ENCODE results near the gene LRRN2.
"Not testable (repeated sequence)": the region's sequence is repeated elsewhere in the genome, so short reads cannot be mapped to it uniquely, and the experiment has no call there.

The LRRN2 gene

DNA sequence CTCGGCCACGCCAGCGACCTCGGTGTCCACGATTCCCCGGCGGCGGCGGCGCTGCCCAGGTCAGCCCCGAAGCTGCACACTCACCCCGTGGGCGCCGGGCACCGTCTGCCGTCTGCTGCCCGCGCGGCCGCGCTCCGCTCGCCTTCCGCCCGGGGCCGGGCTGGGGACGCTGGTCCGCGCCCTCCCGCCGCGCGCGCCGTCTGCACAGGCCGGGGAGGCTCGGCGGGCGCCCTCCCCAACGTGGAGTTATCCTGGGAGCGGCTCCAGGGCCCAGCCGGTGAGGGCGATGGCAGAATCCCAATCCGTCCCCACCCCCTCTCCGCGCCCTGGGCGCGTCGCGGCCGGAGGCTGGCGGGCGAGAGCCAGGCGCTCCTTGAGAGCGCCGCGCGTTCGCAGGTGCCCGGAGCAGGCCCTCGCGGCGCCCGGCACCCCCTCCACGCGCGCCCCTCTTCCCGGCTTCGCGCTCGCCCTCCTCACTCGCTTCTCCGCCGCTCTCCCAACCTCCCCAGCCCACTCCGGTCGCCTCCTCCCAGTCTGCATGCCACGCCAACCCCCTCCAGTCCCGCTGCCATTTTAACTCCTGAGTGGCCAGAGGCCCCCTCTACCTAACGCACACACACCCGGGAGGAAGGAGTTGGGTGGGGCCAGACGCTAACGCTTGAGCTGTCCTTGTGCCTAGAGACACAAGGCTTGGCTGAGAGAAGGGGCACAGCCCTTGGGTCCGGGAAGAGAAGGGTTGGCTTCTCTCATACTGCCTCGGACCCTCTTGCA lies at the start of gene LRRN2:
Gene LRRN2, minus strand, starts transcription at position 503 of the 771 bp plus-strand sequence. CDS start 65,746 bp downstream, outside the sequence.
- DNase-seq, result peak; percentile 31

DNA sequence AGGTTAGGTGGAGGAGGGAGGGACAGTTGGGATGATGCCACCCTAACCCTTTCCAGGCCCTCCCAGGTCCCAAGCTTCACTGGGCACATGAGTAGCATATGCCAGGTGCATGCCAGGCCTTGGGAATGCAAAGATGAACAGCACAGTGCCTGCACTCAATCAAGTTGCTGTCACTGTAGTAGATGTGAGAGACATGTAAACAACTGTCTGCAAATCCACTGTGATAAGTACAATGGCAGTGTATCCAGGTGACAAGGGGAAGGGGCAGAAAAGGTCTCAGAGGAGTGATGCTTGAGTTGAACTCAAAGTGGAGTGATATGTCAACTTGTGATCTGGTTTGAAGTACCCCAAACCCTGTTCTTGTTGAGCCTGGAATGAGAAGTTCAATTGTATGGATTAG lies 49.5 kb upstream of the LRRN2 start:
- DNase-seq, result no peak

DNA sequence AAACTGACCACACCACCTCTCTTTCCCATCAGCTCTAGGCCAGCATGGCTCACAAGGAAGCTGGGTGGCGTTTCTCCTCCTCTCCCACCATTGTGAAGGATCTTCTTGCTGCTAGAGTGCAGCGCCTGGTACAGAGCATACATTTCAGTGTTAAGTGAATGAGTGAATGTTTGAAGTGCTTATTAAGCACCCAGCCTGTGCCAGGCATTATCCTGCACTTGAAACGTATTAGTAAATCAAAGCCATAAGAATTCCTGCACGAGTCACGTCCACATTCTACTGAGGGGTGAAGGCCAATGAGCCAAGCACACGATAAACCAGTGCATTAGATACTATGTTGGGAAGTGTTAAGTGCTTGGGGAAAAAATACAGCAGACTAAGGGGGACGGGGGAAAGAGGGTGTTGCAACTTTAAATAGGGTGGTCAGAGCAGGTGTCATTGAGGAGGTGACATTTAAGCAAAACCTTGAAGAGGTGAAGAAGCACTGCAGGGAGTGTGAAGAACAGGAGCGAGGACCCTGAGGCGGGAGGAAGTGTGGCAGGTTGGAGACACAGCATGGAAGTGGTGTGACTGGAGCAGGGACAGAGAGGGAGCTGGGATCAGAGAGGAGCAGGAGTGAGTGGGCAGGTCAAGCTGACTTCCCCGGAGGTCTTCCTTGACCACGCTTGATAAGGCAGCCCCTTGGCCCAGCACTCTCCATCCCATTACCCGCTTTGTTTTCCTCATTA lies 48.5 kb upstream of the LRRN2 start:
- no peak for DNase-seq

DNA sequence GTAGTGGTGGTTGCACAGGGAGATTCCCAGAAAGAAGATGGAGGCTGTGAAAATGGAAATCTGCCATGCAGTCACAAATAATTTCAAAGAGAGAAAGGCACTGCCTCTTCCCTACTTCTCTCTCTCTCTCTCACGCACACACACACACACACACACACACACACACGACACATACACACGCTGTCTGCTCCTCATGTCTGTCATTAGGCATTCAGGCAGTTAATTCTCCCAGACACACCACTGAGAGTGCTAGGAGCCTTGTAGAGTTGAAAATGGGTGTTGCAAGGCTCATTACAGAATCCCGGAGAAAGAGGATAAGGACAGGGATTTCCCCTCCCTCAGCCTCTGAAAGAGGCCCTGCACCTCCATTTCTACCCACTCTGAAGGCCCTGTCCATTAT lies 47.8 kb upstream of the LRRN2 start:
- no peak for DNase-seq

DNA sequence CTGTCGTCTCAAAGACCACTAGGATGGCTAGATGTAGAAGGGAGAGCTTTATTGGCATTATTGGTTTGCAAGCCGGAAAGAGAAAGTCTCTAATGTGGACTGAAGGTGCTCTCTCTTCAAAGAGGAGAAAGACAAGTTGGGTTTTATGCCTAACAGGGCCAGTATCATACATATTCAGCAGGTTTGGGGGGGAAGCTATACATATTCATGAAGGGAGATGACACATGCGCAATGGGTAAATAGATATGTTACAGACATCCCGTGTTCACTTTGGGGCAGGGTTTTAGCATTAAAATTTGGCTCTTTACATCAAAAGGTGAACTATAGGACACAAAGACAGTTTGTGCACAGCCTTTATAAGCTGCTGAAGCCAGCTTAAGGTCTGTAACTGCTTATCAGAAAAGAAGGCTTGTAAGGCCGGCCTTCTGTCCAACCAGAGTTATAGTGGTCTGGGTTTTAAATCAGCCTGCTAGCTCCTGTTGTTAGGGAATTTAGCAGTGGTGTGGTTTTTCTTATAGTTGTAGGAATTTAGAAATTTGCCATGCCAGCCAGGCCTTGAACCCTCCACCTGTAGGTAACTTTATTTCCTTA lies 46.5 kb upstream of the LRRN2 start:
- DNase-seq, result no peak

DNA sequence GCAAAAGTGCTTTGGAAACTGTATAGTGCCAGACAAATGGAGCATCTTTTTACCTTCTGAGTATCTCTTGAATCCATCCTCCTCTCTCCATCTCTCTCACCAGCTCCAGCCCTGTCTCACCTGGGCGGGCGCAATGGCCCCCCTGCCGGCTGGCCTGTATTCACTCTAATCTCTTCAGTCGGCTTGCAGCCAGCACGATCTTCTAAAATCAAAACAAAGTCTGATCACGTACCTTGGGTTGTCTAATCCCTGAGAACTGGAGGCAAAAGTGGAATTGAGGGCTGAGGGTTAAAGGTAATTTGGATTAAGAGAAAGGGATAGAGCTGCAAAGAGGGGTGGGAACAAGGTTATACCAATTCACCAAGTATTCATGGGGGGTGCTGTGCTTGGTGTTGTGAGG lies 46.0 kb upstream of the LRRN2 start:
- DNase-seq, result no peak

DNA sequence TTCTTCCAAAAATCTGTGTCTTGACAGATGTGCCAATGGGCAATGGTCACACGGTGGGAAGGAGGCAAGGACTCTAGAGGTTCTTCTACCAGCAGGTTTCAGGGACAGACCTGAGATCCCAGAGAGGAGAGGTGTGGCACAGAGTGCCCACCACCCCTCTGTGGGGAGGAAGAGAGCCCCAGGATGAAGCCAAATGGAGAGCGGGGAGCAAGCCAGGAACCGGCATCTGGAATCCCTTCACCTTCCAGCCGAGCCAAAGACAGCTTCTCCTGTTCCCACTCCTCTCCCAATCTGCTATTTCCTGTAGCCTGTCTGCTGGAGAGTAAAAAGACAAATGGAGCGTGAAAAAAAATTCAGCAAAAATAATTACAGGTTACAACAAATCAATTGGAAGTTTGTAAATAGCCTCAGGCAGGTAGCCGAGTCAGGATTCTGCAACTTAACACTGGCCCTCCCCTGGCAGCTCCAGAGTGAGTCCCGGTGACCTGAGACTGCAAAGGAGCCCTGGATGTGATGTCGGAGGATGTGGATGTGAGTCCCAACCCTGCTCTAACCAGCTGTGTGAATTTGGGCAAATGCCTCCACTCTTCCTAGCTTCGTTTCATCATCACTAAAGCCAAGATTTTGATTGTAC lies 45.4 kb upstream of the LRRN2 start:
- DNase-seq, result no peak

DNA sequence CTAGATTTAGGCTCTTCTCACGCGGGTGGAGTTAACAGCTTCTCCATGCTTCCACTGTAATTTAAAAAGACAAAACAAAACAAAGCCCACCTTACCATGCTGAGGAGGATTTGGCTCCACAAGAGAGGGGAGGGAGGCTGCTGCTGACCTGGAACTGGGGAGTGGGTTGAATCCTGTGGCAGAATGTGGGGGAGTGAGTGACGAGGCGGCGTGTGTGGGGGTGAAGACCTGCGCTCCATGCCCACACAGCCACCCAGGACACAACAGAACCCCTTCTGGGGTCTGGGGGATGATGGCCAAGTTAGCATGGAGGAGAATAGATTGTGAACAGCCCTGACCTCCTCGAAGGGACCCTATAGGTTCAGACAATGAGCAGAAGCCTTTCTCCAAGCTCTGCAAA lies 44.0 kb upstream of the LRRN2 start:
- DNase-seq, result no peak

DNA sequence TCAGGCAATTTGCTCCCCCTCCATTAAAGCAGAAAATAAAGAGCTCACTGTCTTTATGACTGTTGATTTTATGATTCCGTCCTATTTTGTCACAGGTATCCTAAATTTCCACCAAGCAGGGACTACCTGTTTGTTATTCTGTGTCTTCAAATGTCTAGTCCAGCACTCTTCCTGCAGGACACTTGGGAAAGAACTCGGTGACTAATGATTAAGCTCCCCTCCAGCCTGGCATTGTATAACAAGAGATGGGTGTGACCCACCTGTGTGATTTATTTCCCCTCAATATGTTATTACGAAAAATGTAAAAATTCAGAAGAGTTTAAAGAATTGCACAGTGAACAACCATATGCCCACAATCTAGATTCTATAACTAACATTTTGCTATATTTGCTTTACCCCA lies 42.9 kb upstream of the LRRN2 start:
- no peak for DNase-seq

DNA sequence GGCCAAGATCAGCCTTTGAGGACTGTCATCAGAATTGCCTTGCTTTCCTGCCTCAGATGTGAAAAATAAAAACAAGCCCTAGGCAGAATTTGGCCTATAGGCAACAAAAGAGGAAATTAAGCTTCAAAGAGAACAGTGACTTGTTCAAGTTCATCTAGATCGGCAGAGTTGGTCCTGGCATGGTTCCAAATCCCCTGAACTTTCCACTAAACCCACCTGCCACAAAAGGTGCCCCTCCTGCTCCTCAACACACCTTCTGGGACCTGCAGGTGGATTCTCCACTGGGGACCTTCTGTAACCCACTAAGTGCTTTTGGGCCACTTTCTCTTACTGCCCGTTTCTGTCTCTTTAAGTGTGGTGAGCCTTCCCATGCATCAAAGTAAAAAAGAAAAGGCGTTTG lies 42.5 kb upstream of the LRRN2 start:
- DNase-seq, result no peak

DNA sequence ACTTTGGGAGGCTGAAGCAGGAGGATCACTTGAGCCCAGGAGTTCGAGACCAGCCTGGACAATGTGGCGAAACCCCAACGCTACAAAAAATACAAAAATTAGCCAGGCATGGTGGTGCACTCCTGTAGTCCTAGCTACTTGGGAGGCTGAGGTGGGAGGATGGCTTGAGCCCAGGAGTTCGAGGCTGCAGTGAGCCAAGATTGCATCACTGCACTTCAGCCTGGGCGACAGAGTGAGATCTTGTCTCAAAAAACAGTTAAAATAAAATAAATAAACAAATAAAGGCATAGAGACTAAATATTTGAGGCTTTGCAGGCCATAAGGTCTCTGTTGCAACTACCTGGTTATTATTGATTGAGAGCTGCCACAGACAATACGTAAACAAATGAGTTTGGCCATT lies 41.9 kb upstream of the LRRN2 start:
- DNase-seq, result not testable (repeated sequence)

DNA sequence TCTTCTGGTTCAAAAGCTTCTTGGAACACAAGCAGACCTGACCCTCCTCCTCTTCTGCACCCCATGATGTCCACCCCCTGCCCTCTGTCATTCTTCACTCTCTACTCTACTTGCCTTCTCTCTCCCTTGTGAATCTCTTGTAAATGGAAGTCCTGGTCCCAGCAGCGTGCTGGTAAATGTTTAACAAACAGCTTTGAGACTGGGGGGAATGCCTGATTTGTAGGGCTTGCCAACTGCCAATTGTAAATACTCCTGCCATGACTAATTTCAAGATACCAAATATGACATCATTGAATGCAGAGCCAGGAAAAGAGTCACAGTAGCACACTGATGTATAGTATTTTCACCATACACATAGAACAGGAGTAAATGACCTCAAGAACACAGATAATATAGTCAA lies 40.9 kb upstream of the LRRN2 start:
- no peak for DNase-seq

DNA sequence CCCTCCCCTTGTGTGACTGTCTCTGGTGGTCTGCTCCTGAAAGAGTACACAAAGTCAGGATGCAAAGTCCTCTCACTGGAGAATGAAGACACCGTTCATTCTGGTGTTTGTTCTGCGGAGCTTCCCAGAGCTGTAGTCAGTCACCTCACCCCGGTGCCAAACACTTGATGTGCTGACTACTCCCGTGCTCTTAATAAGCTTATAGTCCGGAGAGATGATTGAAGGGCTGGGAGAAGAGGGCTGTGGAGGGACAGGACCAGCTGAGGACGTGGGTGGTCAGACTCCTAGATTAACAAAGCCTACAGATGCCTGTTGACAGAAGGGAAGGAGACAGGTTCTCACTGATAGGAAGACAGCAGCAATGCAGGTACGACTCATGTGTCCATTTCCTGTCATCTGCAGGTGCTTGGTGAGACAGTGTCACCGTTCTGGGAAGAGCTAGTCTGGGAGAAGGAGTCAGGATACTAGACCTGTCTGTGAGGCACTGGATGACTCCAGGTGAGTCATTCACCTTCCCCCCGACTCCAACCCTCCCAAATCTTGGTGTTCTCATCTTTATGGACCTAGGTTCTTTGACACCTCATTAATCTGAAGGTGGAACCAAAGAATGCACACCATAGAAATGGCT lies 40.4 kb upstream of the LRRN2 start:
- no peak for DNase-seq

DNA sequence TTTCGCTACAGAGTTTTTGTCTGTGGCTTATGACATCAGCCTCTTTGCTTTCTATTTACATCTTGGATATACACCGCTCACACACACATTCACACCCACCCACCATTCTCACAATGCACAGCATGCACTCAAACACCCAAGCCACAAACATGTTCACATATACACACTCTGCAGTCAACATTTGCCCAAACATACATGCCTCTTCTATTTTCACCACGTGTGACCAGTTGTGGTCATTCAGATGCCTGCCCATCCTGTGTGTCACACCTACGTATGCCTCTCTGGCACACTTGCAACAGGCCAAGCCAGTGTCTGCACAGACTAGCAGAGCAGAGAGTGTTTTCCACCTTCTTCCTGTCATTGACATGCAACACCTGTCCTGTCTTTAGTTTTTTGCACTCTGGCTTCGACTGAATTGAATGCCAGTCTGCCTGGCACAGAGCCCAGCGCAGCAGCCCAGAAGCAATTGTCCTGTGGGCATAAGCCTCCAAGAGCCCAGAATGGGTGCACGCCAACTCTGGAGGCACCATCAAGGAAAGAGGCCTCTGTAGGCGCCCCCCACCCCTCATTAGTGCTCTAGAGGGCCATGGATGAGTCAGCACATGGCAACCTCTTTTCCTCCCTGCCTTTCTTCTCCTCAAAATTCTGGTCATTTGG lies 37.7 kb upstream of the LRRN2 start:
- DNase-seq, result no peak

DNA sequence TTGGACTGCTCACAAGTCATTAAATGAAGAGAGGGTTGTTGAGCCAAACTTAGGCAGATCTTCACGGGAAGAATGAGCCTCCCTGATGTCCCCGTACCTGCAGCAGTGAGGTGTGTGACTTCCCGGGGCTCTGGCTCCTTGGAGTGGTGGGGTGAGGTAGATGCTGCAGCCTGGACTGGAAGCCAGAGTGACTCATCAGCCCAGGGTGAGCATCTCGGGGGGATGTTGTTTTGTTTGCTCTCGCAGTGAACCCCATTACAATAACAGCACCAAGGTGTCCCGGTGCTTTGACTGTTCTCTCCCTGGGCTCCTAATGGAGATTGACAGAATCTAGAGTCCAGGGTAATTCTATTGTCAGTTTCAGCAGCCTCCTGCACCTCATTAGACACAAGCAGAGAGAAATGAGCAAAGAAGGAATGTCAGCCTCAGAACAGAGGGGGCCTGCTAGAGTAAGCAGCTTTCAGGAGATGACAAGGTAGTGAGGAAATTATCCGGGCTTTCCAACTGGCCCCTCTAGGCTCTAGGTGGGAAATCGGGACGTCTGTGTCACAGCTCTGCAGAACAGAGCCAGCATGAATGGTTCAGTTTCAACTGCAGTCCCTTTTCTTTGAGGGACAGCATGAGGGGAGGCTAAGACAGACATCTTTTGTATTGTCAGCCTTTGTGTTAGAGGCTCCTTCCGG lies 36.0 kb upstream of the LRRN2 start:
- no peak for DNase-seq

DNA sequence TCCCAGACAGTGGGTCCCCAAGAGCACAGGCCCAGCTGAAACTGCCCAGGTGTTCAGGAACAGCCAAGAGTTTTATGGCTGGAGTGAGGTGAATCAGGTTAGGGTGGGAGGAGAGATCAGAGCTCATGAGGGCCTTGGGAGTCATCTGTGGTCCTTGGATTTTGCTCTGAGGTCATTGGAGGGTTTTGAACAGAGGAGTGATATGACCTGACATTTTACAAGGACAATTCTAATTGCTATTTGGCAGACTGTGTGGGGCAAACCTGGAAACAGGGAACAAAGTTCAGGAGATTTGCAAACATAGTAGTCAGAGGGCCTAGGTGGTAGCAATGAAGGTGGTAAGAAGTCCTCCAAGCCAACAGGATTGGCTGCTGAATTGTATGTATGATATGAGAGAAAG lies 31.1 kb upstream of the LRRN2 start:
- DNase-seq, result no peak

DNA sequence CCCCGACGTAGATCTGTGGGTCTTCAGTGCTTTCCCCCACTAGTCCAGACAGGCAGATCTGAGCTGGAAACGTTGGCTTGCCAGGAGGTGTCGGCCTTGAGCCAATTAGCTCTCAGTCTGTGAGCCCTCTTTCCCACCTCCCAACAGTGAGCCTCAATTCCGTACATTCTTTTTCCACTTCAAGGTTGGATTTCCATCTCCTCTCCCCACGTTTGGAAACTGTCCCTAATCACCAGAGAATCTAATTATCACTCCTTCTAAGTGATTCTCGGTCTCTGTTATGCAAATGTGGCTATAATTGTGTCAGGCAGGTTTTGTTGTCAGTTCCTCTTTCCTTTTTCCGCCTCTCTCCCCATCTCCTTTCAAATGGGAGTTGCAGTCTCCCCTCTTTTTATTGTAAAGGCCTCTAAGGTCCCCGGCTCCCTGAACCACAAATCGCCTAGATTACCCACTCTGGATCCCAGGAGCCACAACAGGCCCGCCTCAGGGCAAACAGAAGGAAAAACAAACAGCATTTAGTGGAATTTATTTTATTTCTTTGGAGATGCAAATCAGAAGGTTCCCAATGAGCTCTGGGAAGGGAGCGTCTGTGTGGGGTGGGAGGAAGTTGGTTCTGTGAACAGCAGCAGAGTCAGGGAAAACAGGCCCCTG lies 29.4 kb upstream of the LRRN2 start:
- no peak for DNase-seq

DNA sequence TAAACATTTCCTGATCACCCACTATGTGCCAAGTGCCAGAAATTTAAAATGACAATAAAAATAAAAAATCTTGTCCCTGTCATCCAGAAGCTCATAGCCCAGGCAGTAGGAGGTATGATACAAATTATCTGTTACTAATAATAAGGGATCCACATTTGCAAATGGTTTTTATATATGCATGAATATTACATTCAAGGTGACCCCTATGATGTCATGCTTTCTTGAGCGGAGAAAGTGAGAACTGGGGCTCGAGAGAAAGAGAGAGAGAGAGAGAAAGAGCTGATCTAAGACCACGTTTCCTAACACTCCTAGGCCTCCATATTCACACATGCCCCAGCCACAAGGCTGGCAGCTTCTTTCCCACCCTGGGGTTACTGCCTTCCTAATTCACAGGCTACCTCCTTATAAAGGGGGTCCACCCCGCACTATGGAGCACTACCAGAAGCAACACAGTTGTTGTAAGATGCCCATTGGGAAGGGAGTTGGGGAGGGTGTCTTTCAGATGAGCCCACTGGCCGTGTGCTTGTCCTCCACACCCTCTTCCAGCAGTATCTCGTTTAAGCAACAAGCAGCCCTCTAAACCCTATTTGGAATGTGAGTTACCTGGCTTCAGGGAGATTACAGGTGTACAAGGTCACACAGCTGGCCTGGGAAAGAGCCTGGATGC lies 28.8 kb upstream of the LRRN2 start:
- DNase-seq, result no peak

DNA sequence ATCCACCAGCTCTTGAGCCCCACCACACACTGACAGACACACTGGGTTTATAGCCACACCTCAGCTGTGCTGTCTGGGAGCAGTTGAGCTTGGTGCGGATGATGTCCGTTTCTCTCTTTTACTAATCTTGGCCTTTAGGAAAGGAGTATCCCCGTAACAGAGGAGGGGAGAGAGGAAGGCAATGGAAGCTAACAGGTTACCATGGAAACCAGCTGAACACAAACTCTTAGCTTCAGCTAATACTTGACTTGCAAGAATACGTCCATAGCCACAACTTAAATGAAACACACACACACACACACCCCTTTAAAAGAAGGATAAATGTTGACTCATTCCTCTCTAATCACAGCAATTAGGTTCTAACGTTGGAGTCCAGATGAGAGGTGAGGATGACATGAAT lies 28.0 kb upstream of the LRRN2 start:
- DNase-seq, result no peak

DNA sequence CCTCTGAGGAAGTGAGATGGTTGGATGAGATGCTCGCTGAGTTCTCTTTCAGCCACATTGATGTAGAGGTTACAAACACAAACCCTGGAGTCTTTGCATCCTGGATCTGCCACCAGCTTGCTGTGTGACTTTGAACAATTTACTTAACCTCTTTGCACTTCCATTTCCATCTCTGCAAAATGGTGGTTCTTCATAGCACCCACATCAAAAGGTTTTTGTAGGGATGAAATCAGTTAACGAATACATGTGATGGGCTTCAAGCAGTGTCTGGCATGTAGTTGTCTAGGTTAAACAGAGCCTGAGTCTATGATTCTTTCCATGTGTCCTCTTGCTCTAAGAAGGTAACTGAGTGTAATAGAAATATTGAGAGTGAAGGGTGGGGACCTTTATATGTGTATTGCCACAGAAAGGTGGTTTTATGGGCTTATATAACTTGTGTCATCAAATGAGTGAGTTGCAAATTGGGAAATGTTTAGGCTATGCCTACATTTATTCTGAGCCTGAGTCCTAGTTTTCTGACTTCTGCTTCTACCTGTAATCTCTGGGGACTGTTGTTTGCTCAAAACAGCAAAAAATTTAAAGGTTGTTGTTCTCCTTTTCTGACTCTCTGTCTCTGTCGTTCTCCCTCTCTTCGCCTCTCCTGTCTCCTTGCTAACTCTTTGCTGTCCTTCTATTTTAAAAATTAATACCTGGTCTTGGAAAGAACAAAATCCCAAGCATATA lies 27.3 kb upstream of the LRRN2 start:
- DNase-seq, result no peak
